A673 (cell line): Measurements from ENCODE around the gene LYRM2. TPM values are rescaled to one million over a fixed set of nuclear protein-coding genes. Genes with fewer than 3 reads are reported as not detected.

ENCODE experiments used
- BruUV-seq: library from RNA; stranded (reverse); fragments of 400-500 nt; replicated peaks from 2 replicates; lab custom pipeline; 2021; lab: Mats Ljungman, UMichigan
- CTCF ChIA-PET: fragments of 300-600 bp; sonication (Branson Sonifier 250); formaldehyde crosslinking; loops from one replicate; lab custom pipeline; 2022; ENCODE audit warnings: antibody characterized with exemption; lab: Charles Lee
- POLR2A ChIA-PET: fragments of 300-600 bp; sonication (Branson Sonifier 250); formaldehyde crosslinking; loops from one replicate; lab custom pipeline; 2022; ENCODE audit warnings: antibody characterized with exemption; ENCODE audit not compliant: low non-redundant PET; lab: Charles Lee
- DNase-seq: peaks from one replicate; pipeline ENCODE4 v3.0.0-alpha.2; 2015; ENCODE audit warnings: low spot score
- H3K27ac ChIP-seq: fragments of 200-600 bp; sonication (generic); 2 replicates; pipeline ENCODE4 v1.5.1; 2016; ENCODE audit warnings: mixed run types, low read depth, mild to moderate bottlenecking, mixed read lengths, antibody characterized with exemption, low read length; ENCODE audit not compliant: poor library complexity, severe bottlenecking
- H3K27me3 ChIP-seq: fragments of 200-600 bp; sonication (generic); replicated peaks from 2 replicates; pipeline ENCODE4 v1.6.1; 2017; ENCODE audit warnings: mixed run types, low read depth, mild to moderate bottlenecking, mixed read lengths, antibody characterized with exemption, low read length; ENCODE audit not compliant: insufficient read depth, poor library complexity
- H3K36me3 ChIP-seq: fragments of 200-600 bp; sonication (generic); 2 replicates; pipeline ENCODE4 v1.6.1; 2016; ENCODE audit warnings: mixed run types, mild to moderate bottlenecking, mixed read lengths, antibody characterized with exemption, low read length; ENCODE audit not compliant: insufficient read depth, poor library complexity, severe bottlenecking
- H3K4me1 ChIP-seq: fragments of 200-600 bp; sonication (generic); 2 replicates; pipeline ENCODE4 v1.6.1; 2017; ENCODE audit warnings: mixed run types, mild to moderate bottlenecking, mixed read lengths, antibody characterized with exemption, low read length; ENCODE audit not compliant: insufficient read depth, poor library complexity, severe bottlenecking
- H3K4me3 ChIP-seq: fragments of 200-600 bp; sonication (generic); 2 replicates; pipeline ENCODE4 v1.5.1; 2016; ENCODE audit warnings: low read depth, mixed run types, mild to moderate bottlenecking, mixed read lengths, low read length; ENCODE audit not compliant: poor library complexity, severe bottlenecking
- H3K9me3 ChIP-seq: fragments of 200-600 bp; sonication (generic); 2 replicates; pipeline ENCODE4 v1.6.1; 2016; ENCODE audit warnings: mixed run types, low read depth, mild to moderate bottlenecking, mixed read lengths, antibody characterized with exemption, low read length; ENCODE audit not compliant: poor library complexity, severe bottlenecking
- EZH2 ChIP-seq: fragments of 200-600 bp; sonication (generic); IDR thresholded peaks from 2 replicates; pipeline ENCODE4 v1.6.1; 2017; ENCODE audit warnings: borderline replicate concordance, low read depth, mild to moderate bottlenecking, mixed read lengths, antibody characterized with exemption, low read length; ENCODE audit not compliant: poor library complexity, severe bottlenecking
- intact Hi-C: fragments of 100-400 bp; cut with micrococcal nuclease; formaldehyde crosslinking; loops from one replicate; pipeline ENCODE4 v1.10.0; 2022; ENCODE audit not compliant: unreplicated experiment
- total RNA-seq: library from RNA; stranded (reverse); gene quantifications from 2 replicates; pipeline ENCODE4 v1.2.3, GENCODE V29; 2021
- TF ChIP-seq, protein P1 (sequence below): fragments of 300-800, 200-600 bp; sonication (generic); conservative IDR thresholded peaks from 2 replicates; pipeline ENCODE4 v1.5.1; 2017; ENCODE audit warnings: low read depth, mild to moderate bottlenecking, antibody characterized with exemption, low read length, moderate library complexity, mixed read lengths

The LYRM2 gene
- total RNA-seq, 1 experiment from 2014 or later, result 68.2 TPM

DNA sequence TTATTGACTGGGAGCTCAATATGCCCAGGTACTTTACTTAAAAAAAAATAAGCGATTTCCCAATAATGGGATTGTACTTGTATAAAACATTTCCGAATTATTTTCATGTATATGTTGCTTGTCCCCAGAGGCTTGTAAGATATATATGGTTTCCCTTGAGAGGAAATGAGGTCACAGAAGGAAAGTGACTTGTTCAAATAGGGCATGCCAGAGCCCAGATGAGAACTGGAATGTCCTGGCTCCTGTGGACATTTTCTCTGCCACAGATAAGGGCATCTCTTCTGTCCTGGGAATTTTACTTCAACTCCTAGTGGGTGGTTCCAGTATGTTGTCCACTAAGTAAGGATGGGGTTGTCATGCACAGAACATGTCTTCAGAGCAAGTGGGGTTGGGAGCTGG is 63.0 kb downstream of the LYRM2 start:
- no TSS peak for BruUV-seq
- CTCF ChIA-PET, result no interaction called here
- POLR2A ChIA-PET, result no interaction called here
- H3K9me3 ChIP-seq, result no peaks in the 10 kb centered on the region
- no peaks in the 10 kb centered on the region for H3K36me3 ChIP-seq
- TF ChIP-seq, protein P1, sequence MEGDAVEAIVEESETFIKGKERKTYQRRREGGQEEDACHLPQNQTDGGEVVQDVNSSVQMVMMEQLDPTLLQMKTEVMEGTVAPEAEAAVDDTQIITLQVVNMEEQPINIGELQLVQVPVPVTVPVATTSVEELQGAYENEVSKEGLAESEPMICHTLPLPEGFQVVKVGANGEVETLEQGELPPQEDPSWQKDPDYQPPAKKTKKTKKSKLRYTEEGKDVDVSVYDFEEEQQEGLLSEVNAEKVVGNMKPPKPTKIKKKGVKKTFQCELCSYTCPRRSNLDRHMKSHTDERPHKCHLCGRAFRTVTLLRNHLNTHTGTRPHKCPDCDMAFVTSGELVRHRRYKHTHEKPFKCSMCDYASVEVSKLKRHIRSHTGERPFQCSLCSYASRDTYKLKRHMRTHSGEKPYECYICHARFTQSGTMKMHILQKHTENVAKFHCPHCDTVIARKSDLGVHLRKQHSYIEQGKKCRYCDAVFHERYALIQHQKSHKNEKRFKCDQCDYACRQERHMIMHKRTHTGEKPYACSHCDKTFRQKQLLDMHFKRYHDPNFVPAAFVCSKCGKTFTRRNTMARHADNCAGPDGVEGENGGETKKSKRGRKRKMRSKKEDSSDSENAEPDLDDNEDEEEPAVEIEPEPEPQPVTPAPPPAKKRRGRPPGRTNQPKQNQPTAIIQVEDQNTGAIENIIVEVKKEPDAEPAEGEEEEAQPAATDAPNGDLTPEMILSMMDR, result no peak
- no peak for TF ChIP-seq EZH2
- no peaks in the 10 kb centered on the region for H3K27me3 ChIP-seq
- no peak overlapping the region for H3K27ac ChIP-seq
- peaks cover 5% of the 10 kb centered on the region for H3K4me1 ChIP-seq
- peak; percentile 69 for DNase-seq
- intact Hi-C loops, result no loop called here
- no peak overlapping the region for H3K4me3 ChIP-seq

DNA sequence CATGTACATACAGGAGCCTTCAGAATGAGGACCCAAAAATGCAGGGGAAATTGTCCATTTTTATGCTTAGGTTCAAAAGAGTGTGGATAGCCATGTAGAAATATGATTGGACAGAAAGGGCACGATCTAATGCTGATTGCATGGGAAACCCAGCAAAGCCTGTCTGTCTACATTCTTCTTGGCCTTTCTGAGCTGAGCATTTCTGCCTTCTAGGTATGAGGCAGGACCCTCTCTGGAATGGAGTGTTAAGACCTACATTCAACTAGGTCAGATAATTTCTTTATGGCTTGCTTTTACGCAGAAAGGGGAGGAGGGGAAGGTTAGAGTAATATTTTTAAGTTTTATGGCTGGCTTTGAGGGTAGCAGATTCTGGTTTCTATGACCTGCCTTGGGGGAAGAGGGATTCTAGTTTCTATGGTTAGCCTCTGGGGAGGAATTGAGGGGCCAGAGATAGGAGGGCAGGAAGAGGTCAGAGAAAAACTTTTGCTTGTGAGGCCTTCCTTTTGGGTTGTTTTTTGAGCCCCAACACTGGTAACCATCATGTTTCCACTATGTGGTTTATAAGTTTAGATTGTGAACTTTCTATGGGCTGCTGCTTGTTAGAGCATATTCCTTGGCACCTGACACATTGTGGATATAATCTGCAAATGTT is 63.5 kb downstream of the LYRM2 start:
- Histone ChIP-seq H3K4me1 (peaks cover 5% of the 10 kb centered on the region), H3K4me3 (no peak overlapping the region), H3K36me3 (no peaks in the 10 kb centered on the region), H3K27me3 (no peaks in the 10 kb centered on the region), H3K27ac (no peak overlapping the region), H3K9me3 (no peaks in the 10 kb centered on the region)
- TF ChIP-seq, protein P1, result no peak
- TF ChIP-seq EZH2, result no peak
- ChIA-PET POLR2A (no interaction called here), CTCF (no interaction called here)
- BruUV-seq, result no TSS peak
- intact Hi-C loops, result no loop called here
- DNase-seq, result no peak

DNA sequence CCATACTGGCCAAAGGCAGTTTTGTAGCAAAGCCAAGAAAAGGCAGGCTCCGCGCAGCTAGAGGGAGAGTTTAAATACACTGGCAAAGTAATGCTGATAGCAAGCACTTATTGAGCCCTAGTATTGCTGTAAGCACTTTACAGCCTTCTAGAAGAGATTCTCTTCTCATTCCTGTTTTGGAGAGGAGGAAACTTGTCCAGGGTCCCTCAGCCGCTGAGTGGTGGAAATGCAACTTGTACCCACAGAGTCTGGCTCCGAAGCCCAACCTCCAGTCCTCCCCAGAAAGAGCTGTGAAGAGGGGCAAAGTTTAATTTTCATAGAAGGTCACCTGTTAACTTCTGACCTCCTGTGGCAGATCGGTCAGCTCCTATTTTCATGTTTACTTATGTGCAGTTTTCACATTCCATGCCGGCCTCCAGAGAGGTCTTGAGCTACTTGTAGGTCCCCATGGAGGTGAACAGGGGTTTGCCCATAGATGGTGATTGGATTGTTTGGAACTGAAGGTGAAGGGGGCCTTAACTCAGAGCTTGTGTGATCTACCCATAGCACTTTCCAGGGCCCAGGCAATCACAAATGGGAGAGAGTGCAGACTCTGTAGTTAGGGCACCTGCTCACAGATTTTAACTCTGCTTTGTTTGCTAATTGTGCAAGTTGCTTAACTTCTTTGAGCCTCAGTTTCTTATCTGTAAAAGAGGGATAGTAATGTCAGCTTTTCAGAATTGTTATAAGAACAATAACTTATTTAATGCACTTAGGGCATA is 70.7 kb downstream of the LYRM2 start:
- intact Hi-C loops, result no loop called here

More for the DNA sequence above, 70.7 kb downstream of the LYRM2 start:
- Histone ChIP-seq H3K4me3 (no peak overlapping the region), H3K36me3 (no peaks in the 10 kb centered on the region), H3K9me3 (no peaks in the 10 kb centered on the region), H3K27me3 (no peaks in the 10 kb centered on the region), H3K27ac (no peak overlapping the region), H3K4me1 (no peaks in the 10 kb centered on the region)
- DNase-seq, result no peak
- no TSS peak for BruUV-seq
- POLR2A ChIA-PET, result no interaction called here
- TF ChIP-seq, protein P1, result no peak
- no peak for TF ChIP-seq EZH2
- CTCF ChIA-PET, result no interaction called here
